Activated naive CD4-positive, alpha-beta T cell treated with anti-CD3 and anti-CD28 coated beads, Interleukin-2, amount 10 ng/mL, durations not matched to agents 7 days and 5 days (primary cell): ENCODE results near the gene NUDCD3.
A peak's percentile ranks its signal among the peaks of the same experiment; 100 is the strongest.

Source experiments
- CTCF ChIA-PET: fragments of 350-600 bp; sonication (Branson Sonifier 250); formaldehyde crosslinking; loops from one replicate; lab custom pipeline; 2021; ENCODE audit warnings: antibody characterized with exemption; lab: Charles Lee
- DNase-seq: peaks from one replicate; pipeline ENCODE4 v3.0.0-alpha.2; 2020
- H3K27ac Mint-ChIP-seq: one replicate; pipeline ENCODE4 v1.8.0; 2021; ENCODE audit warnings: mild to moderate bottlenecking, moderate library complexity, mixed read lengths
- H3K27me3 Mint-ChIP-seq: one replicate; pipeline ENCODE4 v1.8.0; 2021; ENCODE audit warnings: mild to moderate bottlenecking, mixed read lengths
- H3K36me3 Mint-ChIP-seq: one replicate; pipeline ENCODE4 v1.8.0; 2021; ENCODE audit warnings: mixed read lengths
- H3K4me1 Mint-ChIP-seq: one replicate; pipeline ENCODE4 v1.8.0; 2021; ENCODE audit warnings: mixed read lengths
- H3K4me3 Mint-ChIP-seq: one replicate; pipeline ENCODE4 v1.8.0; 2021; ENCODE audit warnings: mild to moderate bottlenecking, moderate library complexity, mixed read lengths
- H3K9me3 Mint-ChIP-seq: one replicate; pipeline ENCODE4 v1.8.0; 2021; ENCODE audit warnings: mixed read lengths

Gene NUDCD3

DNA sequence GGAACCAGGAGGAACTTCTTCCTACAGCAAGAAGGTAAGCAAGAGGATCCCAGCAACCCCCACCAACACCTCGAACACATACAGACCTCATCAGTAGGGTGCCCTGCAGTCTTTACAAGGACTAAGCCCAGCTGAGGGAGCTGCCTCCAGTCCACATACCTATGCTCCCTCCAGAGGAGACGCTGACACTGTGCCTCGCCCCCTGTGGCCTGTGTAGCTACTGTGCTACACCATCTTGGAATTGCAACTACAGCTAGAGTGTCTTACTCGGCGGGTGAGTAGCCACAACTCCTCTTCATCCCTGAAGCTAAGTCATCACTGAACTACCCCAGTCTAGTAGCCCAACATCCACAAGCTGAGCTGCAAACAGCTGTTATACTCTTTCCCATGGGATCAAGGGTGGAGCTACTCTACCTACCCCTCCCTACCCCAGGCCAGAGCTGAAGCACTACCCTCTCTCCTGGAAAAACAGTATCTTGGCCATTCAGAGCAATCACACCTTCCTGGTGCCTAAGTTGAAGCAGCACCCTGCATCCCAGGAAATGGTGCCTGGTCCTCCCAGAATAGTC, 122.9 kb downstream of the NUDCD3 start:
- H3K4me1 Mint-ChIP-seq: peaks cover 13% of the 10 kb centered on the region
- peaks cover 59% of the 10 kb centered on the region for H3K27me3 Mint-ChIP-seq
- CTCF ChIA-PET: no interaction called here
- no peak overlapping the region for H3K4me3 Mint-ChIP-seq
- H3K9me3 Mint-ChIP-seq: no peaks in the 10 kb centered on the region
- H3K36me3 Mint-ChIP-seq: no peaks in the 10 kb centered on the region
- no peak for DNase-seq
- H3K27ac Mint-ChIP-seq: no peak overlapping the region

DNA sequence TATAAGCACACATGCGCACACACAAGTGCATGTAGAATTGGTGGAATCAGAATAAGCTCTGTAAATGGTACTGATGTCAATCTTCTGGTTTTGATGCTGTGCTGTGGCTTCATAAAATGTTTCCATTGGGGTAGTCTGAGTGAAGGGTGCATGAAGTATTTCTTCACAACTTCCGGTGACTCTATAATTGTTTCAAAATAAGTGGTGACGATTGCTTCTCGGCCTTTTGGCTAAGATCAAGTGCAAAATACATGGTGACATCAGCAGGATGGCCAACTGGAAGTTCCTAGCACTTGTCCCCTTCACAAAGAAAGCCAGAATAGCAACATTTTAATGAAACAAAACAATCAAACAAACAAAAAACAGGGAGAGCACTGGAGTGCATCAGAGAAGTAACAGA, 123.5 kb downstream of the NUDCD3 start:
- Mint-ChIP-seq H3K9me3 (no peaks in the 10 kb centered on the region), H3K27ac (no peak overlapping the region), H3K4me3 (no peak overlapping the region), H3K27me3 (peaks cover 62% of the 10 kb centered on the region), H3K36me3 (no peaks in the 10 kb centered on the region), H3K4me1 (peaks cover 13% of the 10 kb centered on the region)
- CTCF ChIA-PET: no interaction called here
- DNase-seq: no peak

DNA sequence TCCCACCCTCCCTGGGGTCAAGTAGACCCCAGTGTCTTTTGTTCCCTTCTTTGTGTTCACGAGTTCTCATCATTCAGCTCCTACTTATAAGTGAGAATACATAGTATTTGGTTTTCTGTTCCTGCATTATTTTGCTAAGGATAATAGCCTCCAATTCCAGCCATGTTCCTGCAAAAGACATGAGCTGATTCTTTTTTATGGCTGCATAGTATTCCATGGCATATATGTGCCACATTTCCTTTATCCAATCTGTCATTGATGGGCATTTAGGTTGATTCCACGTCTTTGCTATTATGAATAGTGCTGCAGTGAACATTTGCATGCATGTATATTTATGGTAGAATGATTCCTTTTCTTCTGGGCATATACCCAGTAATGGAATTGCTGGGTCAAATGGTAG, 136.8 kb downstream of the NUDCD3 start:
- no peaks in the 10 kb centered on the region for H3K4me1 Mint-ChIP-seq
- peaks cover 63% of the 10 kb centered on the region for H3K27me3 Mint-ChIP-seq
- no peaks in the 10 kb centered on the region for H3K36me3 Mint-ChIP-seq
- peaks cover 3% of the 10 kb centered on the region for H3K9me3 Mint-ChIP-seq
- CTCF ChIA-PET: no interaction called here
- no peak for DNase-seq
- H3K27ac Mint-ChIP-seq: no peak overlapping the region
- H3K4me3 Mint-ChIP-seq: no peak overlapping the region

DNA sequence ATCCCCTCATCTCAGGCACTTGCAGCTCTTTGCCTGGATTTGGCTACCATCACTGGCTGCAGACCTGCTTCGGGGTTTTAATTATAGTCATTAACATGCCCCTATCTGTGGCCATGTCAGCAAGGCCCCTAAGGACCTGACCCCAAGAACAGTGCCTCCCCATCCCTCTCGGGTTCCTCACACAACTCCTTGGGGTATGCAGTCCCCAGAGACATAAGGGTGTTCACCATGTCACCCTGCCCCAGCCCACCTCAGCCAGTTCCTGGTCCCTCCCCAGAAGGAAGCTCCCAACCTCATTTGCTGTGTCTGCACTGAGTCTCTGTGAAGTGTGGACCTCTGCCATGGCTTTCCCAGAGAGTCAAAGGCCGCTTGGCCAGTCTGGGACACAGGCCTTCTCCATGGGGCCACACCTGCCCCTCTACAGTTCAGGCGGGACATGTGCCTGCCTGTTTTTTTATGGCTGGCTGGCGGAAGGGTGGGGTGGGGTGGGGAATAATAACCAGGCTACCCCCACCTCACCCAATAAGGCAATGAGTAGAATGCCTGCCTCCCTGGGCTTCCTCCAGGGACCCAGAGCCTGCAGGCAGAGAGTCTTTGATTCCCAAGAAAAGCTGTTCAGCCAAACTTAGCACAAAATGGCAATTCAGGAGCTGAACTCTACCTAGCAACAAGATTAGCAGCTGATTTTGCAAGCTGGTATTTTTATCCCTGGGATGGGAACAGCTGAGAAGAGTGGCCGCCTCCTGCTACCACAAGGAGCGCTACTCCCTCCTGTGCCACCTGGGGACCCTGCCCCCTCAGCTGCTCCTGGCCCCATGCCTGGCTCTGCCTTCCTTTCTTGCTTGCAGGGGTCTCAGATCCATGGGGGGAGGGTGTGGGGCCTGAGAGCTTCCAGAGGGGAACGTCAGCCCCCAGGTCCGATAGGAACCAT, 141.3 kb downstream of the NUDCD3 start:
- no peaks in the 10 kb centered on the region for H3K9me3 Mint-ChIP-seq
- DNase-seq: no peak
- H3K4me3 Mint-ChIP-seq: no peak overlapping the region
- H3K27ac Mint-ChIP-seq: no peak overlapping the region
- H3K4me1 Mint-ChIP-seq: no peaks in the 10 kb centered on the region
- H3K36me3 Mint-ChIP-seq: no peaks in the 10 kb centered on the region
- peaks cover 39% of the 10 kb centered on the region for H3K27me3 Mint-ChIP-seq
- CTCF ChIA-PET: interaction anchor here (0.7 to 2.5 kb wide), 9 partner anchors 22 to 227 kb away, joined by 3 to 12 read pairs (median 4); no protein-coding TSS in a partner anchor

DNA sequence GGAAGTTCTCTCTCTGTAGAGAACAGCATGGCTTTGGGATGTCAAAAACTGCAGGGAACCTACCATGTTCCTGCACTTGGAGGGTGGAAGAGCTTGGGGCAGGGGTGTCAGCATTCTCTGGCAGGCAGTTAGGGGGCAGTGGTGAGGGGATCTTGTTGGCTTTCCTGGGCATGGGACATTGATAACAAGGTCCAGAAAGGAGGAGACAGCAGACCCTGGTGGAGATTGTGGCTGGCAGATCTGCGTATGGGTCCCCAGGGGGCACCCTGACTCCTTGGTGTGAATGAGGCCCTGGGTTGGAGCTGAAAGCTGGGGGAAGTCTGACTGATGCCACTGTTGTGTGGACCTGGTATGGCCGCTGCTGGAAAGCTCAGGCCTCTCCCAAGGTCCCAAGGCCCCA, 142.2 kb downstream of the NUDCD3 start:
- peak; percentile 42 for DNase-seq
- H3K36me3 Mint-ChIP-seq: no peaks in the 10 kb centered on the region
- no peaks in the 10 kb centered on the region for H3K4me1 Mint-ChIP-seq
- H3K9me3 Mint-ChIP-seq: no peaks in the 10 kb centered on the region
- no peak overlapping the region for H3K4me3 Mint-ChIP-seq
- H3K27me3 Mint-ChIP-seq: peaks cover 35% of the 10 kb centered on the region
- CTCF ChIA-PET: interaction anchor here (0.6 to 2.5 kb wide), 11 partner anchors 23 to 477 kb away, joined by 3 to 12 read pairs (median 3); no protein-coding TSS in a partner anchor
- no peak overlapping the region for H3K27ac Mint-ChIP-seq

DNA sequence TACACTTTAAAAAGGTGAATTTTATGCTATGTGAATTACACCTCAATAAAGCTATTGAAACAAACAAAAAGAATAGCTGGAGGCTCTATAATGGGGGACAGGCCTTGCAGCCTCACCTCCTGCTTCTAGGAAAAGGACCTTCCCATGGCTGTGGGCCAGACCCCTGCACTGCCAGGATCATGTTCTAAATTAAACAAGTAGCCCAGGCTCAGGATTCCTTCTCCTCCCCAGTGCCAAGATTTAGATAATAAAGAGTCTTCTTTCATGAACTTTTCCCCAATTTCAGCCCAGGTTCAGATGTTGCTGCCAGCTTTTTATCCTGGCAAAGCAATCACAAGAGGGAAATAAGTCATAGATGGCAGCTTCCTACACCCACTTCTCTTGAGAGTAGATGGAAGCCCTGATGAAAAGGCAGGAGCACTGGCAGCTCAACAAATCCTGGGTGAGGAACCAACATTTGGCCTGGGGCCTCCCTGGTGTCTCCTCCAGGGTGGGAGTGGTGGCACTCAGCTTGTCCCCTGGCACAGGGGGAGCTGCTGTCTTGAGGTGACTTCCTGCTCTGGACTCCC, 142.8 kb downstream of the NUDCD3 start:
- no peaks in the 10 kb centered on the region for H3K36me3 Mint-ChIP-seq
- H3K4me3 Mint-ChIP-seq: no peak overlapping the region
- DNase-seq: no peak
- H3K27me3 Mint-ChIP-seq: peaks cover 33% of the 10 kb centered on the region
- H3K9me3 Mint-ChIP-seq: no peaks in the 10 kb centered on the region
- no peak overlapping the region for H3K27ac Mint-ChIP-seq
- CTCF ChIA-PET: interaction anchor here (0.6 to 2.5 kb wide), 7 partner anchors 107 to 478 kb away, joined by 3 to 12 read pairs (median 3); no protein-coding TSS in a partner anchor
- H3K4me1 Mint-ChIP-seq: no peaks in the 10 kb centered on the region

DNA sequence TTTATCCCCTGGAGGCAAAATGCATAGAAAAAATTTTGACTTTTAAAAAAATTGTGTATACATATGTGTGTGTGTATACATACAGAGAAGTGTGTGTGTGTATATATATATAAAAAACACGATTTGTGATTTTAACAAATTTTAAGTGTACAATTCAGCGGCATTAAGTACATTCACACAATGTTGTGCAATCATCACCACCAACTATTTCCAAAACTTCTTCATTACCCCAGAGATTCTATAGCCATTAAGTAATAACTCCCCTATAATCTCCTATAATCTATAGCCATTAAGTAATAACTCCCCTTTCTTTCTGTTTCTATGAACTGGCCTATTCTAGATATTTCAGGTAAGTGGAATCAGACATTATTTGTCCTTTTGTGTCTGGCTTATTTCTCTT, 144.4 kb downstream of the NUDCD3 start:
- no peaks in the 10 kb centered on the region for H3K36me3 Mint-ChIP-seq
- peaks cover 24% of the 10 kb centered on the region for H3K27me3 Mint-ChIP-seq
- H3K4me1 Mint-ChIP-seq: no peaks in the 10 kb centered on the region
- no peak for DNase-seq
- no peaks in the 10 kb centered on the region for H3K9me3 Mint-ChIP-seq
- CTCF ChIA-PET: no interaction called here
- H3K4me3 Mint-ChIP-seq: no peak overlapping the region
- H3K27ac Mint-ChIP-seq: no peak overlapping the region

DNA sequence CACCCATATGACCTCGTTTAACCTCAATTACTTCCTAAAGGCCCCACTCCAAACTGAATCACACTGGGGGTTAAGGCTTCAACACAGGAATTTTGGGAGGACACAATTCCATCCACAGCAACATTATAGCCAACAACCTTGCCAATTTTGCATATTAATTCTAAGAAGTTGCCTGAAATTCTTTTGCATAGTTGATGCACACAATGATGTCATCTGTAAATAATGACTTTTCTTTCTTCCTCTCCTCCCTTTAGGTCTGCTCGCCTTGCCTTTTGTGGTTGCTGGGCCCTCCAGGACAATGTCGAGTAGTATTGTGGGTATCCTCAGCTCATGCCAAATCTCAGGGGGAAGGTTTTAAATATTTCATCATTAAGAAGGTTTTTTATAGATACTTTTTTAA, 149.1 kb downstream of the NUDCD3 start:
- Mint-ChIP-seq H3K4me3 (no peak overlapping the region), H3K4me1 (no peaks in the 10 kb centered on the region), H3K27ac (no peak overlapping the region), H3K27me3 (peaks cover 19% of the 10 kb centered on the region), H3K9me3 (peaks cover 6% of the 10 kb centered on the region), H3K36me3 (no peaks in the 10 kb centered on the region)
- no peak for DNase-seq
- CTCF ChIA-PET: no interaction called here

DNA sequence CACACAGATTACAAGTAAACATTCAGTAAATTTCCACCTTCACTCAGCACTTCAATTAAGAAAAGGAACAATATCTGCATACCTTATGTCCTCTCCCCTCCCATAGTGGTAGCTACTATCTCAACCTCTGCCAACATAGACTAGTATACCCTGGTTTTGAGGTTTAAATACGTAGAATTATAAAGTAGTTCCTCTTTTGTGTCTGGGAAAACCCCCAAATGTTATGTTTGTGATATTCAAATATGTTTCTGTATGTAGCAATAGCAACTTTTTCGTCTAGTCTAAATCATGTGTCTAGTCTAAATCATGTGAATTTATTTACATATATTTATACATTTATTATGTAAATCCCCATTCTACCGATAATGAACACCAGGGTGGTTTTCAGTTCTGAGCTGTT, 151.9 kb downstream of the NUDCD3 start:
- Mint-ChIP-seq H3K27ac (no peak overlapping the region), H3K4me3 (no peak overlapping the region), H3K4me1 (no peaks in the 10 kb centered on the region), H3K27me3 (peaks cover 23% of the 10 kb centered on the region), H3K36me3 (no peaks in the 10 kb centered on the region), H3K9me3 (peaks cover 6% of the 10 kb centered on the region)
- no peak for DNase-seq
- CTCF ChIA-PET: no interaction called here

DNA sequence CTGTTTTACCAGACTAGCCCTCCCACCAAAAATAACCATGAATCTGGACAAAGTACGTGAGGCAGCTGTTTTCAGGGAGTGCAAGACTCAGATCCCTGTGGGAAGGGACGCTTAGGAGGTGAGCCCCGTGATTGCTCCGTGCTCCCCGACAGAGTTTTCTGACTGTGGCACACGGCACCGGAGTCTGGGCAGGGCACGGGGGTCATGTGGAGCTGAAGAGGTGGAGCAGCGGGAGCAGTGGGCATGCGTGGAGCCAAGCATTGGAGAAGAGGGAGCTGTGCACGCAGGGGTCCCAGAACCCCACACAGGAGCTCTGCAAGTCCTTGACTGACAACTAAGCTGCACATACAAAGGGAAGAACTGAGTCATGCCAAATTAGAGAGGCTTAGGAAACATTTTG, 154.0 kb downstream of the NUDCD3 start:
- no peak overlapping the region for H3K4me3 Mint-ChIP-seq
- CTCF ChIA-PET: interaction anchor here (0.9 kb wide), 1 partner anchor 95 kb away, joined by 3 read pairs; no protein-coding TSS in a partner anchor
- H3K27me3 Mint-ChIP-seq: peaks cover 29% of the 10 kb centered on the region
- DNase-seq: no peak
- H3K9me3 Mint-ChIP-seq: peaks cover 6% of the 10 kb centered on the region
- no peak overlapping the region for H3K27ac Mint-ChIP-seq
- no peaks in the 10 kb centered on the region for H3K36me3 Mint-ChIP-seq
- no peaks in the 10 kb centered on the region for H3K4me1 Mint-ChIP-seq

DNA sequence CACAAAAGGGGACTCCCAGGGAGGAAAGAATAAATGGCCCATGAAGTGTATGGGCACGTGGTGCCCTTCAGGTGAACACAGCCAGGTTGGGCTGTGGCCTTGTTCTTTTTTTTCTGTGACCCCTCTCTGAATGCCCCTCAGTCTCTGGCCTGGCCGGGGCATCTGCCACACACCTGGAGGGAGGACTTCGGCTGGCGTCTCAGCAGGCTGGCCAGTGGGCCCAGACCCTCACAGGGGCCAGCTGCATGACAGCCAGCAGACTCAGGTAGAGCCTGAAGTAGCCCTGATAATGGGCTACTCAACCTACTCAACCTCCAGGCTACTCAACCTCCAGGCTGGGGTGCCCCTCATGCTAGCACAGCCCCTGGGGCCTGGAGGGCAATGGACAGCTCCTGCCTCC, 155.3 kb downstream of the NUDCD3 start:
- Mint-ChIP-seq H3K9me3 (peaks cover 6% of the 10 kb centered on the region), H3K27me3 (peaks cover 30% of the 10 kb centered on the region), H3K4me1 (no peaks in the 10 kb centered on the region), H3K36me3 (no peaks in the 10 kb centered on the region), H3K27ac (no peak overlapping the region), H3K4me3 (no peak overlapping the region)
- CTCF ChIA-PET: no interaction called here
- no peak for DNase-seq

DNA sequence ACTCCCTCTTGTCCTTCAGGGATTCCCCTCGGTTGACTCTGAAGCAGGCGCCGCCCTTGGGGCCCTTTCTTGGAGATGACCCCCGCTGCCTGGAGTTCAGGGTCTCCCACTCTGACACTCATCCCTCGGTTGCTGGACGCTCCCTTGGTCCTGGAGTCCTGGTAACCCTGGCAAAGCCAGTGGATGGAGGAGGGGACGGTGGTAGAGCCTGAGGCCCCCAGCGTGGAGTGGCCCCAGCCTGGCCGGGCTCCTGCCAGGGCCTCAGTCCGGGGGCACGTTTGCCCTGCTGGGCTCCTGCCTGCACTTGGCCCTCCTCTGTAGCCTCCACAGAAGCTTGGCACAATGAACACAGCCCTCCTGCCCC, 155.7 kb downstream of the NUDCD3 start:
- no peak for DNase-seq
- peaks cover 33% of the 10 kb centered on the region for H3K27me3 Mint-ChIP-seq
- H3K9me3 Mint-ChIP-seq: peaks cover 6% of the 10 kb centered on the region
- H3K36me3 Mint-ChIP-seq: no peaks in the 10 kb centered on the region
- H3K4me1 Mint-ChIP-seq: no peaks in the 10 kb centered on the region
- no peak overlapping the region for H3K27ac Mint-ChIP-seq
- H3K4me3 Mint-ChIP-seq: no peak overlapping the region
- CTCF ChIA-PET: no interaction called here

DNA sequence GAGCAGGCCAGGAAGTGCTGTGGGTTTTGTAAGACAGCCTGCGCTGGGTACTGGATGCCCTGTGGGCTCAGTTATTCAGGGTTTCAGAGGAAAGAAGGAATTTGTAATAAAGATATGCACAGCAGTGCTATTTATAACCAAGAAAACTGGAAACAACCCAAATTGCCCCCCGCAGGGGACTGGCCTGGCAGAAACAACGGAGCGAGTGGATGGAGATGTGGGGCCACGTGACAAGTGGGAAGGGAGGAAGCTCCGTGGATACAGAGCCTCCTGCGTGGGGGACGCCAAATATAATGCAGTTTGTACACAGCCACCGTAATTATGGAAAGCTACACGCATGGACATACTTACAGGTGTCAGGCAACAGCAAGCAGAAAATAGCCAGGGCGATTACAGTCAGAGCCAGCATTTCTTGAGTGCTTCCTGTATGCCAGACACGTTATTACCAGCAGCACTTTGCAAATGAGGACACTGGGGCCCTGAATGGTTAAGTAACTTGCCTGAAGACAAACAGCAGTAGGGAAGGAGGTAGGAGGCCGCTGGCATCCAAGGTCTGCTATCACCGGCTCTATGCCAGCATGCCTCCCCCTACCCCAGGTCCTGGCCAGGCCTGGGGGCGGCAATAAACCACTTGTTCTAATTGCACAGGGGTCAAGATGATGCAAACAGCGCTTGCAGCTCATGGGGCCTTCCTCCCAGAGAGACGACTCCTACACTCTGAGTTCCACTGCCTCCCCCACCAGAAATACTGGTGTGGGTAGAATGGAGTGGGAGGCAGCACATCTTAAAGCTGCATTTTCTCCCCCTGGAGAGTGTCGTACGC, 156.3 kb downstream of the NUDCD3 start:
- H3K27me3 Mint-ChIP-seq: peaks cover 31% of the 10 kb centered on the region
- DNase-seq: no peak
- CTCF ChIA-PET: no interaction called here
- peaks cover 6% of the 10 kb centered on the region for H3K9me3 Mint-ChIP-seq
- H3K27ac Mint-ChIP-seq: no peak overlapping the region
- no peak overlapping the region for H3K4me3 Mint-ChIP-seq
- no peaks in the 10 kb centered on the region for H3K36me3 Mint-ChIP-seq
- H3K4me1 Mint-ChIP-seq: no peaks in the 10 kb centered on the region

DNA sequence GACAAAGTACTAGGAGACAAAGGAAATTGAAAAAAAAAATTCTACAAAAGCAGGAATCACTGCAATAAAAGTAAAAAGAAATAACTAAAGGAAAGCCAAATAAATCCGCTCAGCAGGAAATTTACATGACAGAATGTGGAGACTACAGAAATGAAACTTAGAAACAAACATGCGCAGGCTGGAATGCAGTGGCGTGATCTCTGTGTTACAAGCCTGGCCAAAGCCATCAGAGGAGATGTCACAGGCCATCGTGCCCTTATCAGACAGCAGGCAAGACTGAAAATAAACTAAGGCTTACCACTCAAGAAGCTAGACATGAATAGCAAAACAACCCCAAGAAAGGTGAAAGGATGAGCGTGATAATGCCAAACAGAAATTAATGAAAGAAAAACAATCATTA, 158.8 kb downstream of the NUDCD3 start:
- CTCF ChIA-PET: no interaction called here
- peaks cover 48% of the 10 kb centered on the region for H3K27me3 Mint-ChIP-seq
- DNase-seq: no peak
- H3K36me3 Mint-ChIP-seq: no peaks in the 10 kb centered on the region
- H3K27ac Mint-ChIP-seq: no peak overlapping the region
- H3K4me3 Mint-ChIP-seq: no peak overlapping the region
- no peaks in the 10 kb centered on the region for H3K9me3 Mint-ChIP-seq
- no peaks in the 10 kb centered on the region for H3K4me1 Mint-ChIP-seq
